ENCODE measurements around the gene SLC25A1.
"Not testable (repeated sequence)": the region's sequence is repeated elsewhere in the genome, so short reads cannot be mapped to it uniquely, and the experiment has no call there.

SLC25A1 gene

DNA sequence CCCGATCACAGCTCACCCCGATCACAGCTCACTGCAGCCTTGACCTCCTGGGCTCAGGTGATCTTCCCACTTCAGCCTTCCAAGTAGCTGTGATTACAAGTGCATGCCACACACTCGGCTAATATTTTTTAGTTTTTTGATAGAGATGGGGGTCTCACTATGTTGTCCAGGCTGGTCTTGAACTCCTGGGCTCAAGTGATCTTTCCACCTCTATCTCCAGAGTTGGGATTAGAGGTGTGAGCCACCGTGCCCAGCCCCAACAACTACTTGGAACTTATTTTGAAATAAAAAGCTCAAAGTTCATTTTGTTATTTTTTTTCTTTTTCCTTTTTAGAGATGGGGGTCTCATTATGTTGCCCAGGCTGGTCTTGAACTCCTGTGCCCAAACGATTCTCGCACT lies 27.8 kb upstream of the SLC25A1 start:
- DNase-seq: no peak

DNA sequence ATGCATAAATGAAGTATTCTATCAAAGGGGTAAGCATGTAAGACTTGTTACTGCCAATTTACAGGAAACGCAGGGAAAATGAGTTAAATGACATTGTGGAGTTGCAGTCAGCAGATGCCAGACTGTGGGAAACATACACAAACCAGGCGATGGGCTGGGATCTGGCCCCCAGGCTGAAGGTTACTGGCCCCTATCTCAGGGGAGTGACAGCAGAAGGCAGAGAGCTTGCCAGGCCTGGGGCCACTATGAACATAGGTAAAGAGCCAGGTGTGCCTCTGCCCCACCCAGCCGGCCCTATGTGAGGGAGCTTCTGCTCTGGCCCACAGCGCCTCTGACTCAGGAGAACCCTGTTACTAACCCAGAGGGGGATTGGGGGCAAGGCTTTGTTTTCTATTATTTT lies 26.1 kb upstream of the SLC25A1 start:
- DNase-seq: no peak

DNA sequence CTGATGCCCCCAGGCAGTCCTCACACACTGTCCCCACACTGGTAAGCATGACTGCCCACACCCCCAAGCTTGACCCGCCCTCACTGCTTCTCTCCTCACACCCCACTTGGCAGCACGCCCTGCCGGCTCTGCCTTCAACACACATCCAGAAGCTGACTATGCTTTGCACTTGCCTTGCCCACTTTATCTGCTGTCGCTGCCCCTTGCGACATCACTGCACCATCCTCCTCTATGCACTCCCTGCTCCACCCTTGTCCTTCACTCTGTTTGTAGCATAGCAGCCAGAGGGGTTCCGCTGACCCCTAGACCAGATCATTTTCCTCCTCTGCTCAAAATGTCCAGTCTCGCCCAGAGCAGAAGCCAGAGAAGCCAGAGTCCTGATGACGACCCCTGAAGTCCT lies 25.3 kb upstream of the SLC25A1 start:
- DNase-seq: no peak

DNA sequence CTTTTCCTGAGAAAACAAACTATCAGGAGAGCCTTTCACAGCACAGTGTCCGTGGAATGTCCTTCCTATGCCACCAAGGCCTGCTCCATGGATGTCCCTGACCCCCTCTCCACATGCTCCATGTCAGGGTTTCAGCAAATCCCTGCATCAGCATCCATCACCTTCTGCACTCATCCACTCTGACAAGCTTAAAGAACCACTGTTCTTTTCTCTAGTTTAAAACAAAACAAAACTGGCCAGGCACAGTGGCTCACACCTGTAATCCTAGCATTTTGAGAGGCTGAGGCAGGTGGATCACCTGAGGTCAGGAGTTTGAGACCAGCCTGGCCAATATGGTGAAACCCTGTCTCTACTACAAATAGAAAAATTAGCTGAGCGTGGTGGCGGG lies 24.3 kb upstream of the SLC25A1 start:
- not testable (repeated sequence) for DNase-seq

DNA sequence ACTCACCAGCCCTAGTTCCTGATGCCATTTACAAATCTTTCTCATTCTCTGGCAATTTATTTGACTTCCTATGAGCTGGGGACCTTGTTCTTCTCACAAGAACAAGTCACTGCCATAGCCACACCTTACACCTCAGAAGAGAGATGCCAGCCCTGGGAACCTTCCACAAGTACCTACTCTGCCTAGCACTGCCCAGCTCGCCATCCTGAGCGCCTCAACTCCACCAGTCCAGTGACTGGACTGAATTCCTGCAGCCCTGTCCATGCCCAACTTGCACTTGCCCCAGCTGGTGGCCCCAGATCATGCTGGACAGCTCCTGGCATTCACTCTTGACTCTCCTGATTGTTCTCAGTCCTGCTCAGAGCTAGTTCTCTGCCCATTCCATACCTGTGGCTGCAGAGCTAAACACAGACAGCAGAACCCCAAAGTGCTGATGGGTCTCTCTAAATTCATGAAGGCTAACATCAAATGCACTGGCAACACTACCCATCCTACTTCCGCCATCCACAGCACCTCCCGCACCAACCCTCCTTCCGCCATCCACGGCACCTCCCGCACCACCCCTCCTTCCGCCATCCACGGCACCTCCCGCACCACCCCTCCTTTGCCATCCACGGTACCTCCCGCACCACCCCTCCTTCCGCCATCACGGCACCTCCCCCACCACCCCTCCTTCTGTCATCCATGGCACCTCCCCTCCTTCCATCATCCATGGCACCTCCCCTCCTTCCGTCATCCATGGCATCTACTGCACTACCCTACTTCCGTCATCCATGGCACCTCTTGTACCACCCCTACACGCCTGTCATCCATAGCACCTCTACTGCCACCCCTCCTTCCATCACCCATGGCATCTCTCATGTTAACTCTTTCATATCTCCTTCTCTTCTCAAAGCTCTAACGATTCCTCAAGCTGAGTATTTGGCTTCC lies 23.6 kb upstream of the SLC25A1 start:
- peak in 2 of 51 donors; percentile 7 to 14 for DNase-seq

DNA sequence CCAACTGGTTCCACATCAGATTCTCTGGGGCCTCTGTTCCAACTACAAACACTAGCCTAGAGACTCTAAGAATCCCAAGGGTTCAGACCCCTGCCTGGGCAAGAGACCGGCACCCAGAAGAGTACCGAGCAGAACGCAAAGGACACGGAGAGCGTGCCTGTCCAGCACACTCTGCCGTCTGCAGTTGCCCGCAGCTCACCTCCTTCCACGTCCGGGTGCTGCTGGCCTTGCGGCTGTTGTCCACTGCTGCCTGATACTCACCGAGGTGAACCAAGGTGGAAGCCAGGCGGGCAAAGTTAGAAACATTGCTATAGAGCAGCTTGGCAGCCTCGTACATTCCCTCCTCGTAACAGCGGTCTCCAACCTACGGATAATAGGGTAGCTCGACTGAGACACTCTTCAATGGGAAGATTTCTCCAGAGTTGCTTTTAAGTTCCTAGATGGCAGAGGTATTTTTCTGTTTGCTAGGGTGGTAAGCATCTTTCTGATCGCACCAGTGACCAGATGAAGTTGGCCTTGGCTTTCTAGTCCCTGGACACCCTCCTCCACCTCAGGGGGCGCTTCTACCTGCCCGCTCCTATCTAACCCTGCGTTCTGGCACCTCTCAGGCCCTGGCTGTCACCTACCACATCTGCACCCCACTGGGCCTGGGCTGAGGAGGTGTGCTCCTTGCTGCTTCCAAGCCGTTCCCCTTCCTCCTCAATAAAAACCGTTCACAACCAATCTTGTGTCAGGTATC lies 22.8 kb upstream of the SLC25A1 start:
- DNase-seq: no peak

DNA sequence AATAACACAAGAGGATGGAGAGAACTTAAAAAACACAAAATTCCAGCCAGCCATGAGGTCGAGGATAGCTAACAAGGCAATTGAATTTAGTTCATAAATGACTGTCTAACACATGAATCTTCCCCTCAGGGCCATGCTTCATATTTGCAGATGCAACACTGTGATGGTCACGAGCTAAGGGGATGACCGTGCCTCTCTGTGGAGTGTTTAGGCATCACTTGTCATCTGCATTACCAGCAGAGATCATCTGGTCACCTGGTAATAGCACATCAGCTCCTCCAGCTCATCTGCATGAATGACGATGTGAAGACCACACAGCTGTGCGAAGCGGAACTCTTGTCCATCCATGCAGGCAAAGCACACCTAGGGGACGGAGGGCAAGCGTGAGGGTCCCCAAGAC lies 20.9 kb upstream of the SLC25A1 start:
- DNase-seq: no peak

DNA sequence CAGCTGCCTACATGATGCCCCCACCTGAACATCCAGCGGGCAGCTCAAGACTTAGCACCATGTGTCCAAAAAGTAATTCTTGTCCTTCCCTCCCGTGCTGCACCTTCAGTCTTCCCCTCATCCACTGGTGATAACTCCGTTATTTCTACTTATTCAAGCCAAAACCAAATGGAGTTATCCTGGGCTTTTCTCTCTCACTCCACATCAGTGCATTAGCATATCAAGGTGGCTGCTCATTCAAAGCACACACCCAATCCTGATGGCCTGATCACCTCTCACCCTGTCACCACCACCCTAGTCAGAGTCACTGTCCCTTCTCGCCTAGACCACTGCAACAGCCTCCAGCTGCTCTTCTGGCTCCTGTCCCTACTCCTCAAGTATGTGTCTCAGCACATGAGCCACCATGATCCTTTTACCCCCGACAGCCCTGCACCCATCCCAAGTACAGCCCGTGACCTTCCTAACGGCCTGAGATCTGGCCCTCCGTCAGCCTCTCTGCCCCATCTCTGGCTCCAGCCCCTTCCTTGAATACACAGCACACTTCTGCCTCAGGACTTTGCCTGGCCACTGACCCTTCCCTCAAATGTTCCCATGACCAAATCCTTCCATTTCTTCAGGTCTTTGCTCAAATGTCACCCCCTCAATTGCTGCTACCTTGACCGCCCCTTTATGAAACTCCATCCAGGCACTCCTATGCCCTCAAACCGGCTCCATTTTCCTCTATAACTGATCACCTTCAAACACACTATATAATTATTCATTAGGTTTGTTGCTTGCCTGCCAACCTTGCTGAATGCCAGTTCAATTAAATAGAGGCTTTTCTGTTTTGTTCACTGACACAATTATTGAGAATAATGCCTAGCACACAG lies 19.7 kb upstream of the SLC25A1 start:
- no peak for DNase-seq

DNA sequence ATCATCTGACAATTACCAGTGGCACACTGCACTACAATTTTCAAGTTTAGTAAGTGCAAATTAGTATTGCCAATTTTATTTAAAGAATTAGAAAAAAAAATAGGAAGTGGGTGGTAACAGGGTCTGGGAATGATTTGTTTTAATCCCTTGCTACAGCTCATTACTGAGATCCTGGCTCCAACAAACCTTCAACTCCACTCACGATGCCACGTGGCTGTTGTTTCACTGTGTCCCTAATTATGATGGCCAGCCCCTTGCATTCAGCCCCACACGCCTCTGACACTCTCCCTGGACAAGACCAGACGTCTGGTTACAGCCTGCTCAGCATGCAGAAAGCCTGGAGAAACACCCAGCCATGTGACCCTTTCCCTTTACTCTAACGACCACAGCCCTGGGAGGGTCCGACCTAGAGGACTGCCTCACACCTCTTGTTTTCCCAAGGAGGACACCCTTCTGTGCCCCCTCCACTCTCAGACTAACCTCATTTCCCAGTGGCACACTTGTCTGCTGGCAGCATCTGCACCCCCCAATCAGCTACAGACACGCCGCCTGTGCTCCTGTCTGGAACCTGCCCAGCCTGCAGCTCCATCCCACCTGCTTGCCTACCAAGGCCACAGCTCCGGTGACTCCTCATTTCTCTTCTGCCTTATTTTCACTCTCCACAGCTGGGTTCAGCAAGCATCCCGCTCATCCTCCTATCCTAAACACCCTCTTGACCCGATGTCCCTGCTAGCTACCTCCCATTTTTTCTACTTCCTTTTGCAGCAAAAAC lies 18.5 kb upstream of the SLC25A1 start:
- DNase-seq: no peak

DNA sequence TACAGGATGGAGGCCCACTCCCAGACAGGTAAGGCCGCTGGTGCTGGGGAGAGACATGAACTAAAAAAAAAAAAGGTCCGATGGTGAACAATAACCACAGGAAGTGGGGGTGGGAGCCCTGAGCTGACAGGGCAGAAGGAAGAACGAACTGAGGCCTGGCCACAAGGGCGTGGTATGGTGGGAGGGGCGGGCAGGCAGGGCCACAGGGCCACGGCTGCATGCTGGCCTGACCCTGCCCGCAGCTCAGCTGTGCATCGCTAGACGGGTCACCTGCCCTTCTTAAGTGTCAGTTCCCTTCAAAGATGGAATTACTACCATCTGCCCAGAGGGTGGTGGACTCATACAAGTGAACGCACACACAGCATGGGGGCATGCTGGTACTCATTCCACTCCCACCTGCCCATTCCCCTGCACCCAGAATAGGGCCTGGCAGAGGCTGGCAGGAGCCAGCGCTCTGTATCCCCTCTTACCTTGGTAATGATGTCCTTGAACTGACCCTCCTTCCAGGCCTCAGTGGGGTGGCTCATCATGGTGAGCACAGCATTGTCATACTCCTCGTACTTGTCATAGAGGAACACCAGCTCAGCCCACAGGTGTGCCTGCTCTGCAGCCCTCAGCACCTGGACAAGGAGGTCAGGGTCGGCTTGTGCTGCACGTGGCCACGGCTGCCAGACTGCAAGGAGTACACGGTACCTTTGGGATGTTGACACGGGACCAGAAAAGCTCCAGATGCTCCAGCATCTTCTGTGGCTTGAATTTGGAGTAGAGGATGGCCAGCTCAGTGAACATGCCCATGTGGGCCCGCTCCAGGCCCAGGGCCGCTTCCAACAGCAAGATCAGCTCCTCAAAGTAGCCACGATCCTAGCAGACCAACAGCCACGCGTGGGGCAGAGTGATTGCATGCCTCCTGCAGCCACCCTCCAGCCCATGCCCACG lies 17.5 kb upstream of the SLC25A1 start:
- no peak for DNase-seq

DNA sequence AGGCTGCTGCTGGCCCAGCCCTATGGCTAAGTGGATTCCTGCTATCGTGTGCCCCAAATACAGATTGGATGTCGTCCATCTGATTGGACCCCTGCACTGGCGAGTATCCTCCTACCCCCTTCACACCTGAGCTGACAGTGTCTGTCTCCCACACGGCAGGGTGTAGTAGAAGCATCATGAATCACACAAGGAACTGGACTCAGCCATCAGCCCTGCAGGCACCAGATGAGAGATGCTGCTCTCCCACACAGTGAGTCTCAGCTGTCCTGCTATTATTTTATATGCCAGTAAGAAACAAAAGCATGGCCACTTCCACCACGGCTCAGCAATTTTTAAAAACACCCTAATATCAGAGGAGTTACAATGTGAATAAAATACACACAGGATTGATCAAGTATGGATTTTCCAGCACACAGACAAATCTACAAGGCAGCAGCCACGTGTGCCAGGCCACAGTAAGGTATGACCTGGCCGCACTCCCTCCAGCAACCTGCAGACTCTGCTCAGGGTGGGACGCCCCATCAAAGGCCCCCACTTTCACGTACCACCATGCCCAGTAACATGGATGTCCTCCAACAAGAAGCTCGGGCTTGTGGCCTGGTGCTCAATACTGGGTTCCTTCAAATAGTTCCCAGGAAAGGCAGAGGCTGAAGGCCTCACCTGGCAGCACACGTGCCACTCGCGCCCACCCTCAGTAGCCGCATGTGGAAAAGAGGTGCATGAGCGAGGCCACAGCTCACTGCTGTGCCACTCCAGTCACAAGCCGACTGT lies 16.4 kb upstream of the SLC25A1 start:
- DNase-seq: peak in 1 of 51 donors; percentile 25

DNA sequence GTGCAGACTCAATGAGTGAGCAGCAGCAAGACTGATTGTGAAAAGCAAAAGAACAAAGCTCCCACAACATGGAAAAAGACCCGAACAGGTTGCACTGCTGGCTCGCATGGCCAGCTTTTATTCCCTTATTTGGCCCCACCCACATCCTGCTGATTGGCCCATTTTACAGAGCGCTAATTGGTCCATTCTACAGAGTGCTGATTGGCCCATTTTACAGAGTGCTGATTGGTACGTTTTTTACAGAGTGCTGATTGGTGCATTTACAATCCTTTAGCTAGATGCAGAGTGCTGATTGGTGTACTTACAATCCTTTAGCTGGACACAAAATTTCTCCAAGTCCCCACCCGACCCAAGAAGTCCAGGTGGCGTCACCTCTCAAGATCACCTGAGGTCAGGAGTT lies 15.3 kb upstream of the SLC25A1 start:
- no peak for DNase-seq

DNA sequence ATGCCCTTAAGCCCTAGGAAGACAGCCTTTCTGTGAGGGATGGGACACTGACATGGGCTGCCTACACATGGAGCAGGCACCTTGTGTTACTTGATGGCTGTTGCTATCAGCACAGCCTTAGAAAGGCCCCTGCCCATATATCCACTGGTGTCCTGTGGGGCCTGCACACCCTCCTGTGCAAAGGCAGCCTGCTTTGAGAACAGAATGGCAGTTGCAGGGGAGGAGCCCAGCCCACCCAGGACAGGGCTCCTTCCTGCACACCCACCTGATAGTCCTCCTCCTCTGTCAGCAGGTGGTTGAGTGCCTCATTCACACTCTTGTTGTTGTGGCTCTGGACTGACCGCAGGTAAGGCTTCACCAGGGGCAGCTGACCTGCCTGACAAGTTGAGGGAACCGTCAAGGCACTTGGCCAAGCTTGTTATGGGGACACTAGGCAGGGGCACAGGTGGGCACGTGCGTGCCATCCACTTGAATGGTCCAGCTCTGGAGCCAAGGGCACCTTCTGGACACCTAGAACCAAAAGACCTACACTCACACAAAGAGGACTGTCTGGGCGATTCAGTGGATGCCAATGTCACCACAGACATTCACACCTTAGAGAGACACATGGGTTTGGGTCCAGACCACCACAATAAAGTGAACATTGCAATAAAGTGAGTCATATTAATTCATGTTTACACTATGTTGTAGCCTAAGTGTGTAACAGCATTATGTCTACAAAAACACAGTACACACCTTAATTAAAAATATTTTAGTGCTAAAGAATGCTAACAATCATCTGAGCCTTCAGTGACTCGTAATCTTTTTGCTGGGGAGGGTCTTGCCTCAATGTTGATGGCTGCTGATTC lies 9.4 kb upstream of the SLC25A1 start:
- DNase-seq: no peak

DNA sequence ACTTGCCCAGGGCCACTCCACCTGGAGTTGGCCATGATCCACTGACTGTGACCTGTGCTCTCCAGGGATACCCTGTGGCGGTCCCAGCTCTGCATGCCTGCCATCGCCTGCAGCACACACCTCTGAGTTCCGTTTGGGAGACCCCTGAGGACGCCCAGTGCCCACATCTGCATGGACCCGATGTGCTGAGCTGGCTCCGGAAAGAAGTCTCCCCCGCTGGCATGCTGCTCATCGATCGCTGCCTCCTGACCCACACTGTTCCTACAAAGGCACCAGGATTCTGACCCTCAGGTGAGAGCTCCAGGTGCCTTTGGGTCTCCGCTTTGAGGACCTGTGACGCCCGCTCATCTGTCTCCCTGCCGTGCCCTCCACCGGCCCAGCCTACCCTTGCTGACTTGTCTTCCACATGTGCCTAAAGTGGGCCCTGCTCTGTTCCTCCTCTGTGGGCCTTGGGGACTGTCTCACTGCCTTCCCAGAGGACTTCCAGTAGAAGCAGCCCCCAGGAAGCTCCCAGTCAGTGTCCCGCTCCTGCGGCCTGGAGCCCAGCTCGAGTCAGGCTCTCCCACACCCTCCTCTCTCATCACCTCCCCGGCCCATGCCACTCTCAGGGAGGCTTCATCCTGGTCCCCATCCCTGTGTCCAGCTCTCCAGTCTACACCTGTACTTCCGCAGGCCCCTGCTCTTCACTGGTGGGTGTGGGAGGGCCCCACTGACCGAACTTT lies 5.9 kb upstream of the SLC25A1 start:
- no peak for DNase-seq

DNA sequence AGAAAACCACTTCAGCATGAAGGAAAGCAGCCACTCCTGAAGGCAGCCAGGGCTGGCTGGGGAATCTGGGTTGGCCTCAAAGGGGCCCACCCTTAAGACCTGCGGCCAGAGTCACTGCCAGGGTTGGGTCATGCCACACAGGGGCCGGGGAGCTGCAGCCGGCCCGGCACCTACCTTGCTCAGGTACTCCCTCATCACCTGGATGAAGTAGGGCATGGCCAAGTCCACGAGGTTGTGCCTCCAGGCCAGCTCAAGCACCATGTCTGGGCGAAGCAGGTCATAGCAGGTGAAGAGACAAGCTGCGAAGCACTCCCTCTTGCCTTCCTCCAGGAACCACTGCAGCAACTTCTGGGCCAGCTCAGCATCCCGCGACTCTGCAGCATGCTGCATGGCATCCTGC lies 4.7 kb upstream of the SLC25A1 start:
- no peak for DNase-seq

DNA sequence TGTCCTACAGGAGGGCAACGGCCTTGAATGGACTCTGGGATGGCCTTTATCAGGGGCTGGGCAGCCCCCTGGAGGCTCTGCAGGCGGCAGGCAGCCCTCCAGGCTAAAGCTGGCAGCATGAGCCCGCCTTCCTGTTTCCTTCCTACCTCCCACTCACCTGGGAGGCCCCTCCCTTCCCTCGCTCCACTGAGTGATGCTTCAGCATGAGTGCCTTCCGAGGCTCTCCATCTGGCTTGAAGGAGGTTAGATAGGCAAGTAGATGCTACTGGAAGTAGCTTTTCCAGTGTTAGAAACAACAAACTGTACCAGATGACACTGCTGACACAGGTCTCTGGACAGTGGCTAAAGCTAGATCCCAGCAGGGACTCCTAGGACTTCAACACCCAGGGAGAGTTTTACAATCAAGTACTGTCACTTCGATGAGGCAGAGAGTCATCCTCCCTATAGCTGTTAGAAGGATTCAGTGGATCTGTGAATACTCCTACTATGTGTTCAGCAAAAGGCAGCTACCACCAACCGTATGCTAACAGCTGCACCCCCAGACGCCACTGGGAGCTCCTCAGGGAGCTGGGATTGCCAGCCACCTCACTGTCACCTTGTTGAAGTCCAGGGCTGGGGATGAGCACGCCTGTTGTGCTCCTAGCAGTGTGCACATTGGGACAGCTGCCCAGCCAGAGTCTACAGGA lies 4.1 kb upstream of the SLC25A1 start:
- no peak for DNase-seq
